CD1c-positive myeloid dendritic cell (primary cell): ENCODE measurements around the gene TNFAIP2.

ENCODE experiments used
- DNase-seq: peaks from one replicate; pipeline ENCODE4 v3.0.0-alpha.2; 2016; ENCODE audit errors: extremely low spot score

The TNFAIP2 gene

GRCh38 chr14:103122947-103123633, at the start of gene TNFAIP2:
Gene TNFAIP2 (plus strand): TSS chr14:103123461. CDS start chr14:103126458, 2,997 bp downstream.
- peak; percentile 86 for DNase-seq

- no peak for DNase-seq
Observed at GRCh38 chr14:103073876-103074728, 49.2 kb upstream of the TNFAIP2 start.

GRCh38 chr14:103074729-103075367, 48.4 kb upstream of the TNFAIP2 start:
- DNase-seq = peak; percentile 97

- peak; percentile 89 for DNase-seq
Observed at GRCh38 chr14:103078420-103078749, 44.9 kb upstream of the TNFAIP2 start.

GRCh38 chr14:103078860-103079587, 44.2 kb upstream of the TNFAIP2 start:
- no peak for DNase-seq

- no peak for DNase-seq
Observed at GRCh38 chr14:103081951-103082350, 41.3 kb upstream of the TNFAIP2 start.

GRCh38 chr14:103084021-103084919, 39.0 kb upstream of the TNFAIP2 start, which contains the start of gene LBHD2:
Gene LBHD2 (plus strand): TSS chr14:103084210. CDS start chr14:103086013, 1,803 bp downstream.
- no peak for DNase-seq

- no peak for DNase-seq
Observed at GRCh38 chr14:103085106-103086091, 37.9 kb upstream of the TNFAIP2 start.

GRCh38 chr14:103086771-103087342, 36.4 kb upstream of the TNFAIP2 start:
- DNase-seq = no peak

- DNase-seq = no peak
Observed at GRCh38 chr14:103087343-103087835, 35.9 kb upstream of the TNFAIP2 start.

- DNase-seq = no peak
Observed at GRCh38 chr14:103088921-103089320, 34.3 kb upstream of the TNFAIP2 start.

GRCh38 chr14:103089386-103090335, 33.6 kb upstream of the TNFAIP2 start:
- no peak for DNase-seq

GRCh38 chr14:103090481-103091020, 32.7 kb upstream of the TNFAIP2 start:
- DNase-seq = no peak

GRCh38 chr14:103091041-103091882, 32.0 kb upstream of the TNFAIP2 start:
- DNase-seq = peak; percentile 82

GRCh38 chr14:103091883-103092222, 31.4 kb upstream of the TNFAIP2 start:
- no peak for DNase-seq

- DNase-seq = no peak
Observed at GRCh38 chr14:103093856-103094405, 29.3 kb upstream of the TNFAIP2 start.
